Measurements from ENCODE around the gene VEGFD. TPM values are rescaled to one million over a fixed set of nuclear protein-coding genes. Genes with fewer than 3 reads are reported as not detected.

VEGFD gene
- total RNA-seq, 2 donors from 2014 or later, result 0.27 to 0.42 TPM

GRCh38 chrX:15336023-15336413 lies 48.2 kb downstream of the VEGFD start:
- no peaks in the 10 kb centered on the region for H3K4me1 ChIP-seq (ENCODE audit: control insufficient read depth, insufficient read depth, low read length)
- 3 to 8% methylated on average over 2 to 9 of the region's 10 CpGs for WGBS, 2 experiments (ENCODE audit: insufficient coverage in 1 of 2, insufficient read length in 1 of 2)
- H3K27ac ChIP-seq (ENCODE audit: low read depth, low read length), result no peak overlapping the region
- H3K4me3 Mint-ChIP-seq, result peak overlapping the region; percentile 96
- peaks cover 24% of the 10 kb centered on the region for H3K27me3 ChIP-seq (ENCODE audit: control insufficient read depth, insufficient read depth, low read length, poor library complexity, severe bottlenecking)
- H3K4me1 Mint-ChIP-seq, result peaks cover 4% of the 10 kb centered on the region
- peak overlapping the region; percentile 92 for H3K27ac Mint-ChIP-seq
- no peak for DNase-seq
- peaks cover 6% of the 10 kb centered on the region for H3K36me3 Mint-ChIP-seq (ENCODE audit: low read depth)
- H3K36me3 ChIP-seq (ENCODE audit: control insufficient read depth, insufficient read depth, low read length), result peaks cover 15% of the 10 kb centered on the region
- peak overlapping the region; percentile 77 for H3K9ac ChIP-seq (ENCODE audit: extremely low read depth, low read length, poor library complexity, severe bottlenecking)
- H3K27me3 Mint-ChIP-seq (ENCODE audit: insufficient read depth), result peaks cover 21% of the 10 kb centered on the region
- peak overlapping the region; percentile 93 for H3K4me3 ChIP-seq (ENCODE audit: low read length)
- no peaks in the 10 kb centered on the region for H3K9me3 ChIP-seq (ENCODE audit: control insufficient read depth, low read length)
- TF ChIP-seq CTCF (conservative IDR thresholded peaks at IDR 0.05), result no peak
- no peaks in the 10 kb centered on the region for H3K9me3 Mint-ChIP-seq

- no peak for TF ChIP-seq CTCF (conservative IDR thresholded peaks at IDR 0.05)
- Mint-ChIP-seq H3K36me3 (ENCODE audit: low read depth) (peaks cover 9% of the 10 kb centered on the region), H3K4me1 (peaks cover 4% of the 10 kb centered on the region), H3K27me3 (ENCODE audit: insufficient read depth) (peaks cover 21% of the 10 kb centered on the region), H3K27ac (peak within 1 kb of the TSS; percentile 99), H3K9me3 (no peaks in the 10 kb centered on the region), H3K4me3 (peak within 1 kb of the TSS; percentile 96)
- Histone ChIP-seq H3K4me1 (ENCODE audit: control insufficient read depth, insufficient read depth, low read length) (no peaks in the 10 kb centered on the region), H3K9me3 (ENCODE audit: control insufficient read depth, low read length) (no peaks in the 10 kb centered on the region), H3K27ac (ENCODE audit: low read depth, low read length) (peak within 1 kb of the TSS; percentile 66), H3K4me3 (ENCODE audit: low read length) (peak within 1 kb of the TSS; percentile 93), H3K36me3 (ENCODE audit: control insufficient read depth, insufficient read depth, low read length) (peaks cover 17% of the 10 kb centered on the region), H3K9ac (ENCODE audit: extremely low read depth, low read length, poor library complexity, severe bottlenecking) (peak within 1 kb of the TSS; percentile 83), H3K27me3 (ENCODE audit: control insufficient read depth, insufficient read depth, low read length, poor library complexity, severe bottlenecking) (peaks cover 24% of the 10 kb centered on the region)
- WGBS, 2 experiments (ENCODE audit: insufficient coverage in 1 of 2, insufficient read length in 1 of 2), result 0% methylated on average over 69 of the region's 72 CpGs; no CpG with 5 or more reads in 1 of the 2 experiments
- DNase-seq, result peak; percentile 96
Measured at GRCh38 chrX:15335135-15336022, 48.8 kb downstream of the VEGFD start, which contains the start of gene PIGA. PIGA (minus strand) TSS chrX:15335523; CDS start chrX:15331930, 3,593 bp downstream.

GRCh38 chrX:15334561-15334960 lies 49.7 kb downstream of the VEGFD start:
- peak overlapping the region; percentile 93 for H3K4me3 ChIP-seq (ENCODE audit: low read length)
- no peak overlapping the region for H3K27ac ChIP-seq (ENCODE audit: low read depth, low read length)
- Mint-ChIP-seq H3K4me3 (peak overlapping the region; percentile 96), H3K36me3 (ENCODE audit: low read depth) (peaks cover 9% of the 10 kb centered on the region), H3K27me3 (ENCODE audit: insufficient read depth) (peaks cover 21% of the 10 kb centered on the region), H3K9me3 (no peaks in the 10 kb centered on the region), H3K27ac (peak overlapping the region; percentile 99), H3K4me1 (peaks cover 4% of the 10 kb centered on the region)
- H3K36me3 ChIP-seq (ENCODE audit: control insufficient read depth, insufficient read depth, low read length), result peaks cover 17% of the 10 kb centered on the region
- H3K27me3 ChIP-seq (ENCODE audit: control insufficient read depth, insufficient read depth, low read length, poor library complexity, severe bottlenecking), result peaks cover 24% of the 10 kb centered on the region
- no peaks in the 10 kb centered on the region for H3K9me3 ChIP-seq (ENCODE audit: control insufficient read depth, low read length)
- 33 to 40% methylated on average over 3 to 7 of the region's 7 CpGs for WGBS, 2 experiments (ENCODE audit: insufficient coverage in 1 of 2, insufficient read length in 1 of 2)
- peak overlapping the region; percentile 83 for H3K9ac ChIP-seq (ENCODE audit: extremely low read depth, low read length, poor library complexity, severe bottlenecking)
- TF ChIP-seq CTCF (conservative IDR thresholded peaks at IDR 0.05), result no peak
- no peak for DNase-seq
- no peaks in the 10 kb centered on the region for H3K4me1 ChIP-seq (ENCODE audit: control insufficient read depth, insufficient read depth, low read length)
